HG03159 (cell line): ENCODE data around the gene CRACDL.

ENCODE experiments used
- ATAC-seq: cut with Tn5 transposase; IDR thresholded peaks from one replicate; pipeline ENCODE4 v1.9.1; 2021; ENCODE audit warnings: mild to moderate bottlenecking, moderate library complexity; ENCODE audit not compliant: unreplicated experiment

The CRACDL gene

DNA sequence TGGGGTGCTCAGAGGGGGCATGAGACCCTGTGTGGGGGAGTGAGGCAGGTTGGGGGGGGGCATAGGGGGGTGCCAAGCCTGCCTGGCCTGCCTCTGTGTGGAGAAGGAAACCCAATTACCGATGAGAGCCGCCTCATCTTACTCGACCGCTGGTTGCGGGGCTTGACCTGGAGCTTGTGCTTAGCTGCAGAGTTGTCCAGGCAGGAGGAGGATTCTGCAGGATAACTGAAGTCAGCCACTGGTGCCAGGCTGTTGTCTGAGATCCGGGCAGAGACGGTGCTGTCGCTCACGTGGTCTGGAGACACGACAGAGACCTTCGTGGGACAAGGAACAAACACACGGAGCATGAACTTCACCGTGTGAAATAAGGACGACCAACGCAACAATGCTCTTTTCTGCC lies 109.2 kb downstream of the CRACDL start:
- no peak for ATAC-seq

DNA sequence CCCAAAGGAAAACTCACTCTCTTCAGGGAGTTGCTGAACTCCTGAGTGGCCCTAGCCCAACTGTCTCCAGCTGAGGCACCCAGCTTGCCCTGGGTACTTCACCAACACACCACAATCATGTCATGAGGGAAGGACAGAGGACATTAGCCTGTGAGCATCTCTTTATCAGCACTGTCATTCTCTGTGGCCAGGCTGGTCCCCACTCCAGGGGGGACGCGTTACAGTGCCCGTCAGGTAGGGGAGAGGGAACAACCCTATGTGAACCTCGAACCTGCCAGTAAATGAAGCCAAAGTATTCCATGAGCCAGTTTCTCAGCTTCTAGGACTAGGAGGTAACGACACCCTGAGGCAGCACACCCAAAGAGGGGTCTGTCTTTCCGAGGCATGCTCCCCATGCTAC lies 110.2 kb downstream of the CRACDL start:
- no peak for ATAC-seq

DNA sequence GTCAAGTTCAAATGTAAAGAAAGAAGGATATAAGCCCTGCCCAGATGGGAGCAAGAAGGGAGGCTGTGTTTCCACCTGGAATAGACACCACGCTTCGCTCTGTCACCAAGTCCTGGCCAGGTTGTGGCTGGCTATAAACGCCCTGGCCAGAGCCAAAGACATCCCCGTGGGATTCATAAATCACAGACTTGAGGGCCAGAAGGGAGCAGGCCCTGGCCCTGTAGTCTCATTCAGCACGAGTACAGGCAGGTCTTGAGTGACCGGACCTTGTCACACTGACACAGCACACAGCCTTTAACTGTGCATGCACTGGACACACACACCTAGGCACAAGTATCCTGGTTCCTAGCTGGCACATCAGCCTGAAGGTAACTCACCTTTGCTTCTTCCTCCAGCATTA lies 110.6 kb downstream of the CRACDL start:
- no peak for ATAC-seq

DNA sequence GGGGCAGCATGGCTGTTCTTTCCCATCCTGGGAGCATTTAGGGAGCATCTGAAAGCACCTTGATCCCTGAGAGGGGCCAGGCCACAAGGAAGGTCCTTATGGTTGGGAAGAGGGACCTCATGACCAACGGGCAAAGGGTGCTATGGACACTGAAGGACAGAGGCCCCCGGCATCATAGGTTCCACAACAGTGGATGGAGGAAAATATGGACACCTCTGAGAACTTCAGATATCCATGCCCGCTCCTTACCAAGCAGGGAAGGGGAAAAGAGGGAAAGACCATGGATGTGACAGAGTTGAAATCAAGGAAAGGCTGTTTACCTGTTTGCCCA lies 111.0 kb downstream of the CRACDL start:
- ATAC-seq, result no peak

DNA sequence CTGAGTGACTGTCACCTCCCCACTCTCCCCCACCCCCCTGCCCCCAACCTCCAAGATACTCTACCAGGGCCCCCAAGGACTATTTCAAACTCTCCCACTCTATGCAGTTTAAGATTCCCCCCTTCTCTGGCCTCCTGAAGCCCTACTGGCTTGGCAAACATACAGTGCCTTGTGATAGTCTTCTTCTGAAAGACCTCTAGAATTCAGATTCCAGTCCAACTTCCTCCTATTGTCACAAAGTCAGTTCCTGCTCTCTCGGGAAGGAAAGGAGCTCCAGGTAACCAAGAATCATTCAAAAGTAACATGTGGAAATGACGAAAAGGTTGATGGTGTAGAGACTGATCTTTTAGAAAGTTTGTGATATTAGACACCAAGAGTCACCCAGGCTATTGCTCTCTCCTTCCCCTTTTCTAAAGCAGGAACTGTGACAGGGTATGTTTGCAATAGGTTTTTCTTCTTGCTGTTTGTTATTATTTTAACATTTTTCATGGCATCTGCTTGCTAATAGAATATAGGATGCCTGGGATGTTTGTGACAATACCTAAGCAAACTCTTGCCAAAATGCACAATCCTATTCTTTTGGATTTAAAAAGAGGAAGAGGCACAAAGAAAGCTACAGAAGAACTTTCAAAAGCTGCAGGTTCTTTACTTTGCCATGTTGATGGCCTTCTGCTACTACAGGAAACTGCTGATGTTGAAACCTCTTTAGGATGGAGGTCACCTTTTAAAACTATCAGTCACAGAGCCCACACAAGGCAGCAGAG lies 111.6 kb downstream of the CRACDL start:
- ATAC-seq, result no peak

DNA sequence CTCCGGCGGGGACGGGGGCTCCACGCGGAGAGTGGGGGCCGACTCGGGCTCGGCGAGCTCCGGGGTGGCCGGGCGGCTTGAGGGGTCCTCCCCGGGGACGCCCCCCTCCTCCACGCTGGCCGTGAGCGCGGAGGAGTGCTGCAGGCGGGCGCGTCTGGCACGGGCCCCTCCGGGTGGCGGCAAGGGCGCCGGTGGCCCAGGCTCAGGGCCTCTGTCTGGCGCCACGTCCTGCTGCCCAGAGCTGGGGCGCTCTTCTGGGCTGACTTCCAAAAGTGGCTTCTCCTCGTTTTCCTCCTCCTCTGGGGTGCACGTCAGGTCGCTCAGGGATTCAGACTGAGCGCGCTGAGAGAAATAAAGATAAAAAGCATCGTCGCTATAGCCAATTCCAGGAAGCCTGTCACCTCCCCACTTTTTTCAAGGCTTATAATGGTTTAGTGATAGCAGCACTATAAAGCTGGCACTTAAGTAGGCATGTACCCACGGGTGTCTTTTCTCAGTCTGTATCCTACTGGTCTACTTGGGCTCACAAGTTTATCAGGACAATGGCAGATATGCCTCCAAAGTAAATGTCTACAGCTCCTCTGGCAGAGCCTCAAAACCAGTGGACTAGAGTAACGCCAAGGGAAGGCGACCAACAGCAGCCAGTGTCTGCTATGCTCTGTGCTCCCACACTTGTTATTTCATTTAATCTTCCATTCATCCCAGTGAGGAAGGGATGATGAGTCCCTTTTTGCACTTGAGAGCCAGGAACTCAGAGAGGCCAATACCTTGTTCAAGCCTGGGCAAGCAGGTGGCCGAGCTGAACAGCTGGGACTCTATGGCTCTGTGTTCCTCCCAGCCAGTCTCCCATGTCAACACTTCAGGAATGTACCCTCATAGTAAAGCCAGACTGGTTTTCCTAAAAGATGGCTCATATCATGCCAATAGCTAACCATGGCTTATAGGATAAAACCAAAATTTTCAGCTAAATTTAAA lies 112.5 kb downstream of the CRACDL start:
- no peak for ATAC-seq

DNA sequence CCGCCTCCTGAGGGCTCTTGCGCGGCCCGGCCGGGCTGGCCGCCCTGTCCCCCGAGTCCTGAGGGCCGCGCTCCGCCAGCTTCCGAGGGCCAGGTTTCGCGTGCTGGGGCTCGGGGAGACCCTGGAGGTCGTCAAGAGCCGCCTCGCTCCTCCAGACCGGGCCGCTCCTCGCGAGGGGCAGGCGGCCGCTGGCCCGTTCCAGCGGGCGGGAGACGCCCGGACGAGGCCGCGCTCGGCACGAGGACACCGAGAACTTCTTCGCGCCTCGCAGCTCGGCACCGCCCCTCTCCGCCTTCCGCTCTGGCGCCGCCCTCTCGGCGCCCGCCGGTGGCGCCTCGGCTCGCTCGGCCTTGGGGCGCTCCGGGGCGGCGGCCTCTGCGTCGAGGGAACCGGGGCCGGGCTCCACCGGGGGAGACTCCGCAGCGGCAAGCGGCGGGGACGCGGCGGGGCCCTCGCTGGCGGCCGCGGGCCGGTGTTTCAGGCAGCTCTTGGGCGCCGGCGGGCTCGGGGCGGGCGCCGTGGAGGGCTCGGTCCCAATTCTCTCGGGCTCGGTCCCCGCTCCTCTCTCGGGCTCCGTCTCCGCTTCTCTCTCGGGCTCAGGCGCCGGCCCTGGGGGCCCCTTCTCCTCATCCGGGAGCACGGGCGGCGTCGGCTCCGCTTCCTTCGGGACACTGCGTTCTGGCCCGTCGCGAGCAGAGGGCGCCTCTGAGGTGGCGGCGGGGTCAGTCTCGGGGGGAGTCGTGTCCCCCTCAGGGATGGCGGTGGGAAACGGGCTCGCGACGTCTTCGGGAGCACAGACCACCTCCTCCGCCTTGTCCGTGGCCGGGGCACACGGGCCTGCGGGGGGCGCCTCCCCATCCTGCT lies 113.5 kb downstream of the CRACDL start:
- ATAC-seq, result no peak

DNA sequence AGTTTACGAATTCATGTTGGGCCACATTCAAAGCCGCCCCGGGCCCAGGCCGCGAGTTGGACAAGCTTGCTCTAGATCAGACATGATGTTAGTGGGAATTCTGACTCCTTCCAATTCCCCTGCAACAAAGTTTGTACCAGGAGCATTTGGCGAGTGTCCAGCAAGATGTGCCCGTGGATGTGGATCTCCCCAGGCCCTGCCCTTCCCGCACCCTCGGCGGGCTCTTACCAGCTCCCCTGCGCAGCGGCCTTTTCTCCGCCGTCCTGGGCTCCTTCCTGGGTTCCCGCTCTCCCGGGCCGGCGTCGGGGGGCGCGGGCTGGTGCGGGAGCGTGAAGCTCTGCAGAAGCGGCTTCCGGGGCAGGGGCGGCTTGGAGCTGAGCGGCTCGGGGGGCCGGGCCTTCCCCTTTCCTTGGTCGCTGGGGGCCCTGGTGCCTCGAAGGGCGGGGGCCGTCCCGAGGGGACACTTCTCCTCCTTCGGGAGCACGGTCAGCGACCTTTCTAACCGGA lies 114.3 kb downstream of the CRACDL start:
- no peak for ATAC-seq

DNA sequence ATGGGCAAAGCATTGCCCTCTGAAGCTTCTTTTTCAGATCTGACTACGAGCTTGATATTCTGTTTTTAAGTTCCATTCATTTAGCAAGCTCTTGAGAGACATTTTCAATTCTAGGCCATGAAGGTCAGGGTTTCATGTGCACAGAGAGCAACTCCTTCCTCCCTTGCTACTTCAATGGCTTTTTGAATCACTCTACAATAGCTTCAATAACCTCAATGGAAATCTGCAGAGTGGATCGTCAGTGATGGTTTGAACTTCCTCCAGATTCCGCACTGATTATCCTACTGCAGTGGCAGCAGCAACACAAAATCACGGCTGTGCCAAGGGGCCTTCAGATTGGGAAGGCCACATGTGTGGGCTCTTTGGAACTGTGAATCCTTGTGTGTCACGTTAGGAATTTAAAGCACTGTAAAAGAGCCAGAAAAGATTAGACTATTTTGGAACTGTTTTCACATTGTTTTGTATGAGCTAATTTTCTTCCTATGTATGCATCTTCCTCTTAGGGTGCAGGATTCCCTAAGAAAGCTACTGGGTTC lies 116.7 kb downstream of the CRACDL start:
- ATAC-seq, result no peak

DNA sequence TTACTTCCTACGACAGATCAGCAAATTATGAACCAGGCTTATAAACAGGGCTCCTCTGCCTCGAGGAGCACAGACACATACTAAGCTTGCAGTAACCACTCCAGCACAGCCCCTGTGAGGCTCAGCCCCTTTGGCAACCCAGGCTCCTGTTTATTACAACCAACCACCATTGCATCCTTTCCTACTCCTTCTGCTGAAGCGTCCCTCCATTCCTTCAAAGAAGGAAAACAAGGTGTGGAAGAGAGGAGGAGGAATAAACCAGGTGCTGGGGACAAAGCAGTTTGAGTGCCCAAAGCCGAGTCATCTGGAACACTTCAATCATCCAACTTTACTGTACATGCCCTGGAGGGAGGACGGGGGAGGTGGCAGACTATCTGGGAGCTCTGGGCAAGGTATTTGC lies 117.9 kb downstream of the CRACDL start:
- no peak for ATAC-seq

DNA sequence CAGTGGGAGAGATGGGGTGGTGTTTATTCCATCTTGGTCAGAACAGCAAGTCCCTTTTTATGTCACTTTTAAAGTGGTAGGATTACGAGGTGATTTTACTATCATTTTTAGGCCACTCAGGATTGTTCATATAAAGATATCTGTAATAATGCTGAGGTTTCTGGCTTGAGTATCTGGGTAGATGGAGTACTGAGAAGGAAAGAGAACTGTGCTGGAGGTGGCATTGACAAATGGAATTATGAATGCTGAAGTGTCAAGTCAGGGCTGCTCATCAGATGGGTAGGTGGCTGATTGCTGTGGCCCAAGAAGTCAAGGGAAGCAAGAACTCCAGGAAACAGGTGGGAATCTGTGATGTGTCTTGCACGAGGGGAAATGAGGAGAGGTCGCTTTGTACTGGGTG lies 119.7 kb downstream of the CRACDL start:
- ATAC-seq, result no peak

DNA sequence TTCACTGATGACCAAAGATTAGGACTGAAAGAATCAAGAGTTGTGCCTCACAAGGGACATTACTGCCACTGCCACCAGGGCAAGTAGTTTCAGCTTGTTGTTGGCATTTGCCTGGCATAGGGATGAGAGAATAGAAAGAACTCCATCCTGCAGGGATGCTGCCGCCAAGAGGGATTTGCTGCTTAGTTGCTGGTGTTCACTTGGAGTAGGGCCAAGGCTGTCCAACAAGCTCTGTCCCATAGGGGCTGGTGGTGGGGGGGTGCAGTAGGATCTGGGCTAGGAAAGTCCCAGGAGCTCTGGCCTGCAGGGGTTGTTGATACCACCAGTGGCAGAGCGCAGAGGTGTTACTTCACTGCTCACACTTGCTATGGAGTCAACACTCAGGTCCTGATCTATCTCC lies 120.2 kb downstream of the CRACDL start:
- ATAC-seq, result no peak

DNA sequence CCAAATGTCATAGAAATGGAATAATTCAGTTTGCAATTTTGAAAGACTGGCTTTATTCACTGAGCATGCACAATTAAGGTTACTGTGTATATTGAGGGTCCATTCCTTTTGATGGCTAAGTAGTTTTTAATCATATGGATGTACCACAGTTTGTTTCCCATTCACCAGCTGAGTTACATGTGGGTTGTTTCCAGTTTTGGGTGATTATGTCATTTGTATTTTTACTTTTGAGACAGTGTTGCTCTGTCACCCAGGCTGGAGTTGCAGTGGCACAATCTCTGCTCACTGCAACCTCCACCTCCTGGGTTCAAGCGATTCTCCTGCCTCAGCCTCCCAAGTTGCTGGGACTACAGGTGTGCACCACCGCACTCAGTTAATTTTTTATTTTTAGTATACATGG lies 124.3 kb downstream of the CRACDL start:
- ATAC-seq, result no peak

DNA sequence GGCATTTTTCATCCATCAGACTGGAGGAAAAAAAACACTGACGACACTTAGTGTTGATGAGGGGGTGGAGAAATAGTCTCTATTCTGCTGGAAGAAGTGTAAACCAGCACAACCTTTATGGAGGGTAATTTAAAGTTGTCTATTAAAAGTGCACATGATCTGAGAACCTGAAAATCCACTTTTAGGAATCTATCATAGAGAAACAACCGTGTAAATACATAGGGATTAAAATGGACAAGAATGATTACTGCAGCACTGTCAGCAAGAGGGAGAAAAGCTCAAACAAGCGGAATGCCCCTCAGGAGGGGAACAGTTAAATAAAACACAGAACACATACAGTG lies 125.5 kb downstream of the CRACDL start:
- ATAC-seq, result no peak

DNA sequence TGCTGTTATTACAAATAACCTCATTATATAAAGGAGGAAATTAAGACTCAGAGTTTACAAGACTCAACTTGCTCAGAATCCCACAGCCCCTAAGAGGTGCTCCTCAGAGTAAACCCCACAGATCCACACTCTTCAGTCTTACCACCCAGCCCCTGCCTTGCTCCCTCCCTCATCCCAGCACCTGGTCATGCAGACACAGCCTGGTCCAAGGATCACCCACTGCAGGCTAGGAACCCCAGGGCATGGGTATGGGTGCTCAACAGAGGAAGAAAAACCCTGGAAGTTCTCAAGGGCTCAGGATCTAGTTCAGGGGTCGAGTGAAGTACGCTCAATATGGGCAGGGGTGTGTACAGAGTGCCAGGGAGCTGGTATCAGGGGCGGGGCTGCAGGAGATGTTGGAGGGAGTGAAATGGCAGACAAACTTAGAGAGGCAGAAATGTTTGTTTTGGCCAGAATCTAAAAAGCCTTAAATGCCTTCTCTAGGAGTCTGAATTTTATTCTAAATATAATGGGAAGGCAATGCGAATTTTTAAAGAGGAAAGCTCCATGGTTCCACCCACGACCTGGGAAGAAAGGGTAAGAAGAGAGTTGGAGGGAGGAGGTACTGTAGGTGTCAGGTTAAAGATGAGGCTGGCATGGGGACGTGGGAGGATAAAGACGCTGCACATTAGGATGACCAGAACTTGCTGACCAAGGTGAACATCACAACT lies 126.0 kb downstream of the CRACDL start:
- ATAC-seq, result no peak

DNA sequence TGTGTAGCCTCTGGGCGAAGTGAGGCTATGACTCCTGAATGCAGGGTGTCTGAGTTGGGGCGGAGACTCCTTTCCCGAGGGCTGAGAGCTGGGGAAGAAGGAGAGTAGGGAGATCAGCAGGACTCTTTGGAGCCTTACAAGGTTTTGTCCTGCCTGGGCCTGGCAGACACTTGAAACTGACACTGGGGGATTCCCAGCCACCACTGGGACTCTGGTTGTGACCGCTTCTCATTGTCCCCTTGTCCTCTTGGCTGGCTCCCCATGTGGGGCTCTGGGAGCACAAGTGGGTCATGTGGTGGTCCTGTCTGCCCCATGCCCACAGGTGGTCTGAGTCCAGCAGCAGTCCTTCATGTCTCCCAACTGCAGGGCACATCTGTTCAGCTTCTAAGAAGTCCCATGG lies 126.9 kb downstream of the CRACDL start:
- no peak for ATAC-seq

DNA sequence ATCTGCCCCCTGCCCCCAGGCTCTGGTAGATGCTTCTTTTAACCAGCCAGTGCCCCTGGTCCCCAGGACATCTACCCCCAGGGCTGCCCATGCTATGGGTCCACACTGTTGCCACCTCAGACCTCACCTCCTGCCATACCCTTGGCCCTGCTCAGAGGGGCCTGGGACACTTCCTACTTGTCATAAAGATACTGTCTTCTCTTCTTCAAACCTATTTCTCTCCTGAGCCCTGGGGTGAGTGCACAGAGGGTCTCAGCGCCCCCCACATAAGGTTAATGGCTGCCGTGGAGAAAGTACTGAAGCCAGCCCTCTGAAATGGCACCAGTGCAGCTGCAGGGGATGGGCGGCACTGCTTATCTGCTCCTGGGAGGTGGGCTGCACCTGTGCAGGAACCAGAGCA lies 127.5 kb downstream of the CRACDL start:
- no peak for ATAC-seq

DNA sequence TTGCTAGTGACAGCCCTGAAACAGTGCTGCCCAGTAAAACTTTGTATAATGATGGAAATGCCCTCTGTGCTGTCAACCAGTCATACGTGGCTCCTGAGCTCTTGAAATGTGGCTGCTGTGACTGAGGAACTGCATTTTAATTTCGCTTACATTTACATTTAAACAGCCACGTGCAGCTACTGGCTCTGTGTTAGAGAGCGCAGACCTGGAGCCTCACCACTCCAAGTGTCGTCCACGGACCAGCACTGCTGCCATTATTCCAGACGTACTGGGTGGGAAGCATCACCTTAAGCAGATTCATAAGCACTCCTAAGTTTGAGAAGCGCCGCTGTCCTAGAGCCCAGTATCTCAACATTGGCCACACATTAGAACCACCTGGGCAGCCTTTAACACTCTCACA lies 128.1 kb downstream of the CRACDL start:
- ATAC-seq, result no peak

DNA sequence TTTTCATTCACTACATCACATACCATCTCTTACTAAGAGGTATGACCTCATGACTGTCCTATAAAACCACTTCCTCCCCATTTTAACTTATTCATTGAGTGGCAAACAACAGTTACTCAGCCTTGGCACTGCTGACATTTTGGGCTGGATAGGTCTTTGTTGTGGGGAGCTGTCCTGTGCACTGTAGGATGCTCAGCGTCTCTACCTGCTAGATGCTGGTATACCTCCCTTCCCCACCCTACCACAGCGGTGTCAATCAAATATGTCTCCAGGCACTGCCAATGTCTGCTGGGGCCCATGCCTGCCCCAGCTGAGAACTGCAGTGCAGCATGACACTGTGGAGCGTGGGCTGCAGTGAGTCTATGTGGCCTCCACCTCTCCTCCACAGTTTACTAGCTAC lies 128.8 kb downstream of the CRACDL start:
- ATAC-seq, result no peak

DNA sequence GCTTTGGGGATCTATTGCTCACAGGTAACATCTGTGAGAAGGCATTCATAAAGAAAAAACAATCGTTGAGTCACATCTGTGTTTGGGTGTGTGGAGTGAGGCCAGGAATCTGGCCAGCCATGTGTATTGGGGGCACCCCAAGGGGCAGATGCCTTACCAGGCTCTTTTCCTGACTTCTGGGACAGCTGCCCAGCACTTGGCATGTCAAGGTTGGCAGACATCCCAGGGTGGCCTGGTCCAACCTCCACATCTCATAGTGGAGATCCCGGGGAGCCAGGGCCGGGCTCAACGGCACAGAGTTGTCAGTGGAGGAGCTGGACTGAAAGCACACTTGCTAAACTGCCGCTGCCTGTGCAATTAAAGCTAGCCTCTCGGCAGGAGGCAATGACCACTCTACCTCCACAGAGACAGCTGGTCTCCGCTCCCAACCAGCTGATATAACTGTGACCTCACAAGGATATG lies 129.8 kb downstream of the CRACDL start:
- ATAC-seq, result no peak
